GDM1 (cell line): ENCODE measurements around the gene ACSS2.
A peak's percentile ranks its signal among the peaks of the same experiment; 100 is the strongest.

Experiments used
- DNase-seq: peaks from one replicate; lab custom pipeline; 2025; lab: John Stamatoyannopoulos, UW

The ACSS2 gene

GRCh38 chr20:34907616-34908469, 31.4 kb downstream of the ACSS2 start:
- peak; percentile 43 for DNase-seq

GRCh38 chr20:34915131-34915530, 38.7 kb downstream of the ACSS2 start:
- no peak for DNase-seq

GRCh38 chr20:34915749-34916455, 39.5 kb downstream of the ACSS2 start:
- no peak for DNase-seq

GRCh38 chr20:34916774-34917354, 40.5 kb downstream of the ACSS2 start:
- DNase-seq = no peak

GRCh38 chr20:34920055-34920454, 43.6 kb downstream of the ACSS2 start:
- no peak for DNase-seq

- no peak for DNase-seq
Measured at GRCh38 chr20:34921436-34921835, 45.0 kb downstream of the ACSS2 start.

- DNase-seq = no peak
Measured at GRCh38 chr20:34922654-34923381, 46.4 kb downstream of the ACSS2 start.

GRCh38 chr20:34923414-34923813, 47.0 kb downstream of the ACSS2 start:
- no peak for DNase-seq

GRCh38 chr20:34925341-34925740, 48.9 kb downstream of the ACSS2 start:
- no peak for DNase-seq

- DNase-seq = no peak
Measured at GRCh38 chr20:34925981-34926380, 49.6 kb downstream of the ACSS2 start.

GRCh38 chr20:34926581-34926980, 50.2 kb downstream of the ACSS2 start:
- no peak for DNase-seq

- no peak for DNase-seq
Measured at GRCh38 chr20:34927736-34928135, 51.3 kb downstream of the ACSS2 start.

- no peak for DNase-seq
Measured at GRCh38 chr20:34928411-34928810, 52.0 kb downstream of the ACSS2 start.

GRCh38 chr20:34931771-34932170, 55.4 kb downstream of the ACSS2 start:
- DNase-seq = no peak

- DNase-seq = peak; percentile 69
Measured at GRCh38 chr20:34938466-34939163, 62.2 kb downstream of the ACSS2 start.

- no peak for DNase-seq
Measured at GRCh38 chr20:34940081-34940481, 63.7 kb downstream of the ACSS2 start.

- no peak for DNase-seq
Measured at GRCh38 chr20:34941226-34941625, 64.8 kb downstream of the ACSS2 start.

GRCh38 chr20:34942301-34942700, 65.9 kb downstream of the ACSS2 start:
- DNase-seq = no peak

GRCh38 chr20:34943808-34944567, 67.6 kb downstream of the ACSS2 start:
- DNase-seq = no peak

- DNase-seq = no peak
Measured at GRCh38 chr20:34945315-34946077, 69.1 kb downstream of the ACSS2 start.
